Transverse colon (tissue), 4 donors: Measurements from ENCODE around the gene HMGXB3. TPM values are rescaled to one million over a fixed set of nuclear protein-coding genes. Genes with fewer than 3 reads are reported as not detected.

Experiments used
- DNase-seq: peaks from one replicate; pipeline ENCODE4 v3.0.0-alpha.2; 2019
- H3K27ac ChIP-seq, 4 donors: fragments of 200-600 bp; sonication (generic); 2 replicates each; pipeline ENCODE4 v1.5.1; 2016 to 2018; ENCODE audit warnings: inconsistent platforms in 4 of 4
- H3K27me3 ChIP-seq: fragments of 200-600 bp; sonication (generic); 2 replicates; pipeline ENCODE4 v1.5.1; 2017; ENCODE audit warnings: inconsistent platforms
- H3K36me3 ChIP-seq, 4 donors: fragments of 200-600 bp; sonication (generic); 2 replicates each; pipeline ENCODE4 v1.5.1; 2017 to 2019; ENCODE audit warnings: inconsistent platforms in 4 of 4
- H3K4me1 ChIP-seq, 4 donors: fragments of 200-600 bp; sonication (generic); 2 replicates each; pipeline ENCODE4 v1.5.1; 2017 to 2020; ENCODE audit warnings: inconsistent platforms in 4 of 4
- H3K4me3 ChIP-seq, 4 donors: fragments of 200-600 bp; sonication (generic); 1 replicate in 1 of 4; 2 replicates in 3 of 4; pipeline versions ENCODE4 v1.5.1 to v1.6.1; 2017 to 2019; ENCODE audit warnings: inconsistent platforms in 4 of 4
- H3K9me3 ChIP-seq, 2 donors: fragments of 200-600 bp; sonication (generic); 2 replicates each; pipeline ENCODE4 v1.5.1; 2017 to 2019; ENCODE audit warnings: inconsistent platforms in 2 of 2
- EP300 ChIP-seq: sonication (generic); formaldehyde crosslinking; IDR thresholded peaks from one replicate; pipeline ENCODE4 v1.6.1; 2017; ENCODE audit warnings: antibody characterized with exemption, low read depth
- POLR2A ChIP-seq: fragments of 450-650 bp; IDR thresholded peaks from one replicate; pipeline ENCODE4 v1.6.1; 2016; ENCODE audit warnings: antibody characterized with exemption, mild to moderate bottlenecking, moderate library complexity
- POLR2AphosphoS5 ChIP-seq, 3 donors: sonication (generic); formaldehyde crosslinking; IDR thresholded peaks; one replicate each; pipeline ENCODE4 v1.6.1; 2016; ENCODE audit warnings: antibody characterized with exemption in 3 of 3
- WGBS, 2 donors: methylation state at CpG; one replicate each; pipeline ENCODE4 v1.1.5; 2018; ENCODE audit warnings: low coverage in 1 of 2; 5-methylcytosine and 5-hydroxymethylcytosine counted together
- in situ Hi-C, 4 donors: fragments of 200-750 bp; cut with MboI; loops; one replicate each; pipeline versions ENCODE4 v1.15.0 to v1.15.1; 2017; ENCODE audit warnings: low sequenced_read_pairs in 3 of 4, low pct_ligation_motif_present in 1 of 4, low pct_unique_long_range_greater_than_20kb in 1 of 4
- intact Hi-C: fragments of 100-400 bp; cut with DNase I; formaldehyde crosslinking; loops from one replicate; pipeline ENCODE4 v1.15.1; 2023; ENCODE audit warnings: low total_unique reads
- total RNA-seq, 4 donors: library from RNA; depleted of rRNA; stranded (reverse); fragments of >200 nt; gene quantifications; one replicate each; pipeline ENCODE4 v1.1.0, GENCODE V29; 2016
- TF ChIP-seq, protein P1 (sequence below), 5 experiments: fragments of 200-600 bp in 3 of 5; fragments of 450-650 bp in 2 of 5; sonication (generic) in 3 of 5; IDR thresholded peaks; 1 replicate in 2 of 5; 2 replicates in 3 of 5; pipeline ENCODE4 v1.5.1; 2016 to 2017; ENCODE audit warnings: antibody characterized with exemption in 5 of 5, inconsistent platforms in 3 of 5, mild to moderate bottlenecking in 2 of 5, moderate library complexity in 1 of 5

The HMGXB3 gene
- total RNA-seq, 4 donors from 2014 or later, result 29.9 to 93.5 (median 38.1) TPM

DNA sequence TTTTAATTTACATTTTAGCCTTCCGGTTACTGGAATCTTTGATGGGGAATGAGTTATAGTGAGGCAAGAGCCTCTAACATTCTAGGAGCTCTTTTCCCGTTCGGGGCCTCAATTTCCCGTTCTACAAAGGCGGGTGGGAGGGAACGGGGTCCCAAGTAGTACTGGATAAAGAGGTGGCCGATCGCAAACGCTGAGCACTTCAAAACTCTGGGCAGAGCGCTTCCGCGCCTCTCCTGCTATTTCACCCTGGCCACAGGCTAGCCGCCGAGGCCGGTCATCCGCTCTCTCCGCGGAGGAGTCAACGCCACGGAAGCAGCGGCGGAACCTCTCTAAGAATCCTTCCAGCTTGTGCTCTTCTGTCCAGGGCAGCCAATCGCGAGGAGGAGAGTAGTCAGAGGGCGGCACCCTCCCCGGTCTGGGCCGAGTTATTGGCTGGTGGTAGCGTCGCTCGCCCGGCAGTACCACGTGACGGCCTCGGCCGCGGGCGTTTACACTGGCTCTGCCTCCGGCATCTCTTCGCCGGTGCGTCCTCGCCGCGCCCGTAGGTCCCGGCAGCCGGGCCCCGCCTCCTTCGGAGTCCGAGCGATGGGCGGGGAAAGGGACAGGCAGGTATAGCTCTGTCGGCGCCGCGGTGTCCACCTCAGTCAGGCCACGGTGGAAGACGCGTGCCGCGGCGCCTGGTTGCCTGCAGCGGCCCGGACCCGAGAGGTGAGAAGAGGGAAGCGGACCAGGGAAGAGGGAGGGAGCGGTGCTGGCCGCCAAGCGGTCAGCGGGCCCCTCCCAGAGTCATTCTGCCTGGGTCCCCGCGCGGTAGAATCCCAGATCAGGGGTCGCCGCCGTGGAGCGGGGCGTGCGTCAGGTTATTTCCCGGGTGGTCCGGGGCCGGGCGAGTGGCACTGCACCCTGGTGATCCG lies 40.0 kb upstream of the HMGXB3 start, which contains the start of gene SLC26A2:
TSS of gene SLC26A2 (plus strand) at position 487 of the 914 bp plus-strand sequence. CDS start 16,895 bp downstream, outside the sequence.
- 0% methylated on average over 9 to 63 of the region's 84 CpGs for WGBS, 2 donors

DNA sequence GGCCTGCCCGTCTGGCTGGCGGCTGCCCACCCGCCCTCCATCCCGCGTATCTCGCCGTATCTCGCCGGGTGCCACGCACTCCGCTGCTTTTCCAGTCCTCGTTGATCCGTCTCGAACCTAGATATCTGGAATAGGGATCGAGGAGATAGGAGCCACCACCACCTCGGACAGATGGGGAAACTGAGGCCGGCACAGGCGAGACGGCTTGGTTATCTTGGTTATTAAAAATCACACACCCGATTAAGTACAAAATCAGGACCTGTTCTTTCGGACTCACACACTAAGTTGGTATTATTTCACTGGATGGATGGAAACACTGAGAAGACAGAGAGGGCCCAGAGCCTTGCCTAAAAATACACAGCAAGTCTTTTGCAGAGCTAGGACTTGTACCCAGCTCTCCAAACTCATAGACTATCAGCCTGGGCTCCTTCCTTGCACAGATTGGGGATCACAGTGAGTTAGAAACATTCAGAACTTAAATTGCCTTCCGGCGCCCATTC lies 39.3 kb upstream of the HMGXB3 start:
- WGBS, 2 donors, result 17 to 44% methylated on average over 3 to 23 of the region's 23 CpGs
- in situ Hi-C loops (loop anchor here in 2 of 4 donors (10.0 to 25.0 kb wide), 2 partner anchors 99 to 106 kb away; no protein-coding TSS in a partner anchor), intact Hi-C loops (no loop called here)
- peak overlapping the region; percentile 90 to 95 (median 94) for H3K27ac ChIP-seq
- H3K9me3 ChIP-seq, result no peaks in the 10 kb centered on the region
- H3K27me3 ChIP-seq, result no peaks in the 10 kb centered on the region
- peak overlapping the region; percentile 42 to 92 (median 64) for H3K4me3 ChIP-seq
- H3K4me1 ChIP-seq, result peaks cover 0 to 45% (median 21%) of the 10 kb centered on the region in 4 donors
- no peaks in the 10 kb centered on the region for H3K36me3 ChIP-seq
- DNase-seq, result no peak
- no peak for TF ChIP-seq POLR2A

More for the DNA sequence above, 40.0 kb upstream of the HMGXB3 start, which contains the start of gene SLC26A2:
- intact Hi-C loops, result no loop called here
- DNase-seq, result peak; percentile 98
- Histone ChIP-seq H3K9me3 (no peaks in the 10 kb centered on the region), H3K4me3 (peak within 1 kb of the TSS; percentile 42 to 92 (median 64)), H3K4me1 (peaks cover 0 to 39% (median 21%) of the 10 kb centered on the region in 4 donors), H3K27ac (peak within 1 kb of the TSS; percentile 90 to 95 (median 94)), H3K27me3 (no peaks in the 10 kb centered on the region), H3K36me3 (no peaks in the 10 kb centered on the region)
- TF ChIP-seq POLR2AphosphoS5 (IDR thresholded peaks at IDR 0.05), result peak; percentile 97 to 98 (median 98)
- TF ChIP-seq, protein P1, sequence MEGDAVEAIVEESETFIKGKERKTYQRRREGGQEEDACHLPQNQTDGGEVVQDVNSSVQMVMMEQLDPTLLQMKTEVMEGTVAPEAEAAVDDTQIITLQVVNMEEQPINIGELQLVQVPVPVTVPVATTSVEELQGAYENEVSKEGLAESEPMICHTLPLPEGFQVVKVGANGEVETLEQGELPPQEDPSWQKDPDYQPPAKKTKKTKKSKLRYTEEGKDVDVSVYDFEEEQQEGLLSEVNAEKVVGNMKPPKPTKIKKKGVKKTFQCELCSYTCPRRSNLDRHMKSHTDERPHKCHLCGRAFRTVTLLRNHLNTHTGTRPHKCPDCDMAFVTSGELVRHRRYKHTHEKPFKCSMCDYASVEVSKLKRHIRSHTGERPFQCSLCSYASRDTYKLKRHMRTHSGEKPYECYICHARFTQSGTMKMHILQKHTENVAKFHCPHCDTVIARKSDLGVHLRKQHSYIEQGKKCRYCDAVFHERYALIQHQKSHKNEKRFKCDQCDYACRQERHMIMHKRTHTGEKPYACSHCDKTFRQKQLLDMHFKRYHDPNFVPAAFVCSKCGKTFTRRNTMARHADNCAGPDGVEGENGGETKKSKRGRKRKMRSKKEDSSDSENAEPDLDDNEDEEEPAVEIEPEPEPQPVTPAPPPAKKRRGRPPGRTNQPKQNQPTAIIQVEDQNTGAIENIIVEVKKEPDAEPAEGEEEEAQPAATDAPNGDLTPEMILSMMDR (IDR thresholded peaks at IDR 0.05), result peak in 2 of 5 experiments; percentile 21 to 22
- no peak for TF ChIP-seq EP300
- peak; percentile 97 for TF ChIP-seq POLR2A
- in situ Hi-C loops, result loop anchor here in 2 of 4 donors (10.0 to 25.0 kb wide), 2 partner anchors 98 to 106 kb away; no protein-coding TSS in a partner anchor

DNA sequence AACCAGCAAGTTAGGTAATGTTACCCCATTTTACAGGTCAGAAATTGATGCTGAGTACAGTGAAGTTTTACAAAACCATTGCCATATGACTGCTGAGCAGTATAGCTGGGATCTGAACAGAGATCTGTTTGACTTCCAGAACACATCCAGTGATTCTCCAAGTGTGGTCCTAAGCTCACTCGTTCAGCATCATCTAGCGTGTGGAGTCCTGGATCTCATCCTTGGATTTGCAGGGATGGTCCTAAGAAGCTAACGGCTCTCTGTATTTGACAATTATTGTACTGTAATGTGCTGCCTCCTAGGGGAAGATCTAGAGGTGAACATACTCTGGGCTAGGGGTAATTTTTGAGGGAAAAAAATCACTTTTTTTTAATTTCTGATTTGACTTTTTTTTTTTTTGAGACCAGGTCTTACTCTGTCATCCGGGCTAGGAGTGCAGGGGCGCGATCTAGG lies 38.6 kb upstream of the HMGXB3 start:
- no peaks in the 10 kb centered on the region for H3K36me3 ChIP-seq
- 38 to 63% methylated on average over 6 of the region's 6 CpGs for WGBS, 2 donors
- peak overlapping the region; percentile 90 to 95 (median 94) for H3K27ac ChIP-seq
- intact Hi-C loops, result no loop called here
- H3K4me3 ChIP-seq, result peak overlapping the region in 3 of 4 donors; percentile 50 to 92 (median 78)
- H3K9me3 ChIP-seq, result no peaks in the 10 kb centered on the region
- no peak for DNase-seq
- in situ Hi-C loops, result loop anchor here in 2 of 4 donors (10.0 to 25.0 kb wide), 2 partner anchors 100 to 107 kb away; no protein-coding TSS in a partner anchor
- H3K4me1 ChIP-seq, result peaks cover 0 to 46% (median 21%) of the 10 kb centered on the region in 4 donors
- no peaks in the 10 kb centered on the region for H3K27me3 ChIP-seq
- TF ChIP-seq, protein P1 (IDR thresholded peaks at IDR 0.05), result peak; percentile 27 to 57 (median 44)
- no peak for TF ChIP-seq EP300
- TF ChIP-seq POLR2AphosphoS5 (IDR thresholded peaks at IDR 0.05), result peak in 1 of 3 donors; percentile 35
- no peak for TF ChIP-seq POLR2A

DNA sequence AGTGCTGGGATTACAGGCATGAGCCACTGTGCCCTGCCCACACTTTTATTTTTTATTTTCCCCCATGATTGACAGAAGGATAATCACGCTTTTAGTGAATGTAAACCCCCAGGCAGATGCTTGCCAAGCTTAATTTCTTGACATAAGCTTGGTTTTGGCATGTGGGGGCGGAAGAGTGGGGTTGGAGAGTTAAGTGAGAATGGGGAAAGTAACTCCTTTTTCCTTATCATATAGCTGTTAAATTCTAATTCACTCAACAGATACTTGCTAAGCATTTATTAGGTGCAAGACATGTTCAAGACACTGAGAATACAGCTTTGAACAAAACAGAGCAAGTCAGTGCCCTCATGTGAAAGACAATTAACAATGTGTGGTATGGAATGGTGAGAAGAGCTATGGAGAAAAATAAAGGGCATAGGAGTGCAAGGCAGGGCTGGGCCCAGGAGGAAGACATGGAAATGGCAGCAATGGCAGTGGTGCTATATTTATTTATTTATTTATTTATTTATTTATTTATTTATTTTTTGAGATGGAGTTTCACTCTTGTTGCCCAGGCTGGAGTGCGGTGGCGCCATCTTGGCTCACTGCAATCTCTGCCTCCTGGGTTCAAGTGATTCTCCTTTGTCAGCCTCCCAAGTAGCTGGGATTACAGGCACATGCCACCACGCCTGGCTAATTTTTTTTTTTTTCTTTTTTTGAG lies 37.8 kb upstream of the HMGXB3 start:
- Histone ChIP-seq H3K4me3 (peak overlapping the region in 2 of 4 donors; percentile 50 to 78), H3K27me3 (no peaks in the 10 kb centered on the region), H3K4me1 (peaks cover 0 to 47% (median 24%) of the 10 kb centered on the region in 4 donors), H3K36me3 (no peaks in the 10 kb centered on the region), H3K27ac (peak overlapping the region; percentile 5 to 95 (median 94)), H3K9me3 (no peaks in the 10 kb centered on the region)
- no peak for DNase-seq
- in situ Hi-C loops (loop anchor here in 2 of 4 donors (10.0 to 25.0 kb wide), 2 partner anchors 100 to 108 kb away; no protein-coding TSS in a partner anchor), intact Hi-C loops (no loop called here)
- WGBS, 2 donors, result 91 to 100% methylated on average over 3 to 5 of the region's 5 CpGs
- TF ChIP-seq EP300, result no peak
- no peak for TF ChIP-seq POLR2AphosphoS5 (IDR thresholded peaks at IDR 0.05)
